Activated naive CD4-positive, alpha-beta T cell treated with anti-CD3 and anti-CD28 coated beads, Interleukin-2, amount 10 ng/mL, durations not matched to agents 7 days and 5 days (primary cell): ENCODE data around the gene IDH3B.
A peak's percentile ranks its signal among the peaks of the same experiment; 100 is the strongest.
"Not testable (repeated sequence)": the region's sequence is repeated elsewhere in the genome, so short reads cannot be mapped to it uniquely, and the experiment has no call there.

Source experiments
- CTCF ChIA-PET: fragments of 350-600 bp; sonication (Branson Sonifier 250); formaldehyde crosslinking; loops from one replicate; lab custom pipeline; 2021; ENCODE audit warnings: antibody characterized with exemption; lab: Charles Lee
- DNase-seq: peaks from one replicate; pipeline ENCODE4 v3.0.0-alpha.2; 2020
- H3K27ac Mint-ChIP-seq: one replicate; pipeline ENCODE4 v1.8.0; 2021; ENCODE audit warnings: mild to moderate bottlenecking, moderate library complexity, mixed read lengths
- H3K27me3 Mint-ChIP-seq: one replicate; pipeline ENCODE4 v1.8.0; 2021; ENCODE audit warnings: mild to moderate bottlenecking, mixed read lengths
- H3K36me3 Mint-ChIP-seq: one replicate; pipeline ENCODE4 v1.8.0; 2021; ENCODE audit warnings: mixed read lengths
- H3K4me1 Mint-ChIP-seq: one replicate; pipeline ENCODE4 v1.8.0; 2021; ENCODE audit warnings: mixed read lengths
- H3K4me3 Mint-ChIP-seq: one replicate; pipeline ENCODE4 v1.8.0; 2021; ENCODE audit warnings: mild to moderate bottlenecking, moderate library complexity, mixed read lengths
- H3K9me3 Mint-ChIP-seq: one replicate; pipeline ENCODE4 v1.8.0; 2021; ENCODE audit warnings: mixed read lengths

The IDH3B gene

GRCh38 chr20:2691663-2692035 is 27.6 kb upstream of the IDH3B start:
- Mint-ChIP-seq H3K36me3 (peaks cover 7% of the 10 kb centered on the region), H3K4me1 (peaks cover 28% of the 10 kb centered on the region), H3K27me3 (peaks cover 85% of the 10 kb centered on the region), H3K9me3 (no peaks in the 10 kb centered on the region), H3K4me3 (peak overlapping the region; percentile 76), H3K27ac (no peak overlapping the region)
- CTCF ChIA-PET = interaction anchor here (1.0 to 1.6 kb wide), 2 partner anchors 50 to 309 kb away, joined by 3 to 4 read pairs; no protein-coding TSS in a partner anchor
- DNase-seq = no peak

GRCh38 chr20:2691127-2691526 is 27.1 kb upstream of the IDH3B start:
- H3K9me3 Mint-ChIP-seq = no peaks in the 10 kb centered on the region
- no peak for DNase-seq
- H3K36me3 Mint-ChIP-seq = peaks cover 7% of the 10 kb centered on the region
- CTCF ChIA-PET = interaction anchor here (1.6 kb wide), 1 partner anchor 310 kb away, joined by 4 read pairs; no protein-coding TSS in a partner anchor
- H3K27ac Mint-ChIP-seq = no peak overlapping the region
- H3K27me3 Mint-ChIP-seq = peaks cover 84% of the 10 kb centered on the region
- H3K4me3 Mint-ChIP-seq = peak overlapping the region; percentile 76
- H3K4me1 Mint-ChIP-seq = peaks cover 28% of the 10 kb centered on the region

- H3K9me3 Mint-ChIP-seq = no peaks in the 10 kb centered on the region
- no peak for DNase-seq
- H3K4me3 Mint-ChIP-seq = peak overlapping the region; percentile 76
- CTCF ChIA-PET = interaction anchor here (1.6 kb wide), 1 partner anchor 310 kb away, joined by 4 read pairs; no protein-coding TSS in a partner anchor
- peaks cover 7% of the 10 kb centered on the region for H3K36me3 Mint-ChIP-seq
- peaks cover 80% of the 10 kb centered on the region for H3K27me3 Mint-ChIP-seq
- H3K27ac Mint-ChIP-seq = no peak overlapping the region
- H3K4me1 Mint-ChIP-seq = peaks cover 28% of the 10 kb centered on the region
These were observed 26.7 kb upstream of the IDH3B start for GRCh38 chr20:2690718-2691117.

GRCh38 chr20:2690213-2690612 is 26.2 kb upstream of the IDH3B start:
- Mint-ChIP-seq H3K36me3 (peaks cover 7% of the 10 kb centered on the region), H3K4me3 (no peak overlapping the region), H3K9me3 (no peaks in the 10 kb centered on the region), H3K4me1 (peaks cover 28% of the 10 kb centered on the region), H3K27me3 (peaks cover 77% of the 10 kb centered on the region), H3K27ac (no peak overlapping the region)
- CTCF ChIA-PET = interaction anchor here (0.6 to 3.3 kb wide), 3 partner anchors 19 to 311 kb away, joined by 3 to 18 read pairs (median 3); no protein-coding TSS in a partner anchor
- no peak for DNase-seq

- Mint-ChIP-seq H3K9me3 (no peaks in the 10 kb centered on the region), H3K27ac (no peak overlapping the region), H3K36me3 (peaks cover 7% of the 10 kb centered on the region), H3K27me3 (peaks cover 60% of the 10 kb centered on the region), H3K4me3 (no peak overlapping the region), H3K4me1 (peaks cover 28% of the 10 kb centered on the region)
- peak; percentile 86 for DNase-seq
- CTCF ChIA-PET = interaction anchor here (0.6 to 5.4 kb wide), 23 partner anchors 8 to 365 kb away, joined by 3 to 58 read pairs (median 5); partner anchors contain the start of gene NOP56
These were observed 24.1 kb upstream of the IDH3B start for GRCh38 chr20:2688041-2688591.

- no peak overlapping the region for H3K4me3 Mint-ChIP-seq
- no peaks in the 10 kb centered on the region for H3K9me3 Mint-ChIP-seq
These were observed 23.5 kb upstream of the IDH3B start for GRCh38 chr20:2687514-2687913.

GRCh38 chr20:2684817-2685216 is 20.8 kb upstream of the IDH3B start:
- DNase-seq, H3K36me3 Mint-ChIP-seq, H3K27ac Mint-ChIP-seq, H3K9me3 Mint-ChIP-seq, H3K4me3 Mint-ChIP-seq: not testable (repeated sequence)
- CTCF ChIA-PET = interaction anchor here (0.7 to 5.4 kb wide), 4 partner anchors 56 to 83 kb away, joined by 3 to 58 read pairs (median 6); no protein-coding TSS in a partner anchor
- Mint-ChIP-seq H3K27me3 (peaks cover 56% of the 10 kb centered on the region), H3K4me1 (peaks cover 18% of the 10 kb centered on the region)

More at GRCh38 chr20:2687514-2687913, 23.5 kb upstream of the IDH3B start:
- no peak overlapping the region for H3K27ac Mint-ChIP-seq
- peaks cover 64% of the 10 kb centered on the region for H3K27me3 Mint-ChIP-seq
- CTCF ChIA-PET = interaction anchor here (0.6 to 5.4 kb wide), 17 partner anchors 9 to 366 kb away, joined by 3 to 58 read pairs (median 7); partner anchors contain the start of gene NOP56
- H3K4me1 Mint-ChIP-seq = peaks cover 28% of the 10 kb centered on the region
- H3K36me3 Mint-ChIP-seq = peaks cover 7% of the 10 kb centered on the region
- DNase-seq = no peak

- H3K4me1 Mint-ChIP-seq, DNase-seq, CTCF ChIA-PET, H3K9me3 Mint-ChIP-seq, H3K4me3 Mint-ChIP-seq, H3K27ac Mint-ChIP-seq, H3K36me3 Mint-ChIP-seq: not testable (repeated sequence)
- peaks cover 38% of the 10 kb centered on the region for H3K27me3 Mint-ChIP-seq
These were observed 18.0 kb upstream of the IDH3B start for GRCh38 chr20:2682040-2682439.

GRCh38 chr20:2680046-2680445 is 16.0 kb upstream of the IDH3B start:
- Mint-ChIP-seq H3K4me3 (no peak overlapping the region), H3K9me3 (no peaks in the 10 kb centered on the region), H3K27me3 (peaks cover 32% of the 10 kb centered on the region), H3K36me3 (no peaks in the 10 kb centered on the region), H3K27ac (no peak overlapping the region), H3K4me1 (peaks cover 2% of the 10 kb centered on the region)
- DNase-seq = no peak
- CTCF ChIA-PET = no interaction called here

- Mint-ChIP-seq H3K4me3 (no peak overlapping the region), H3K27ac (no peak overlapping the region), H3K9me3 (no peaks in the 10 kb centered on the region), H3K4me1 (no peaks in the 10 kb centered on the region), H3K27me3 (peaks cover 24% of the 10 kb centered on the region), H3K36me3 (no peaks in the 10 kb centered on the region)
- DNase-seq = no peak
- CTCF ChIA-PET = interaction anchor here (0.7 to 2.5 kb wide), 6 partner anchors 23 to 640 kb away, joined by 3 to 8 read pairs (median 3); no protein-coding TSS in a partner anchor
These were observed 9.4 kb upstream of the IDH3B start for GRCh38 chr20:2673453-2673852.

GRCh38 chr20:2672446-2672845 is 8.4 kb upstream of the IDH3B start:
- Mint-ChIP-seq H3K27me3 (peaks cover 24% of the 10 kb centered on the region), H3K9me3 (no peaks in the 10 kb centered on the region), H3K36me3 (no peaks in the 10 kb centered on the region), H3K4me3 (no peak overlapping the region), H3K27ac (no peak overlapping the region), H3K4me1 (no peaks in the 10 kb centered on the region)
- CTCF ChIA-PET = interaction anchor here (2.5 kb wide), 1 partner anchor 22 kb away, joined by 8 read pairs; no protein-coding TSS in a partner anchor
- no peak for DNase-seq

- H3K4me1 Mint-ChIP-seq = no peaks in the 10 kb centered on the region
These were observed 8.0 kb upstream of the IDH3B start for GRCh38 chr20:2671977-2672376.

GRCh38 chr20:2663364-2663886 is 591 bp downstream of the IDH3B start:
- Mint-ChIP-seq H3K4me1 (peaks cover 39% of the 10 kb centered on the region), H3K9me3 (no peaks in the 10 kb centered on the region), H3K36me3 (peaks cover 34% of the 10 kb centered on the region), H3K27ac (peak overlapping the region; percentile 95), H3K27me3 (no peaks in the 10 kb centered on the region), H3K4me3 (peak overlapping the region; percentile 90)
- CTCF ChIA-PET = interaction anchor here (2.1 kb wide), 1 partner anchor 9 kb away, joined by 6 read pairs; no protein-coding TSS in a partner anchor
- DNase-seq = no peak

More at GRCh38 chr20:2671977-2672376, 8.0 kb upstream of the IDH3B start:
- H3K4me3 Mint-ChIP-seq = no peak overlapping the region
- CTCF ChIA-PET = interaction anchor here (0.8 to 2.0 kb wide), 2 partner anchors 17 to 18 kb away, joined by 3 to 5 read pairs; no protein-coding TSS in a partner anchor
- no peak overlapping the region for H3K27ac Mint-ChIP-seq
- no peak for DNase-seq
- H3K27me3 Mint-ChIP-seq = peaks cover 24% of the 10 kb centered on the region
- H3K9me3 Mint-ChIP-seq = no peaks in the 10 kb centered on the region
- no peaks in the 10 kb centered on the region for H3K36me3 Mint-ChIP-seq

GRCh38 chr20:2659547-2659946 is 4.5 kb downstream of the IDH3B start:
- H3K4me1 Mint-ChIP-seq = peaks cover 67% of the 10 kb centered on the region
- no peaks in the 10 kb centered on the region for H3K9me3 Mint-ChIP-seq
- no peak overlapping the region for H3K4me3 Mint-ChIP-seq
- peaks cover 68% of the 10 kb centered on the region for H3K36me3 Mint-ChIP-seq
- no peak for DNase-seq
- no peak overlapping the region for H3K27ac Mint-ChIP-seq
- no peaks in the 10 kb centered on the region for H3K27me3 Mint-ChIP-seq
- CTCF ChIA-PET = no interaction called here
